Neural cell (in vitro differentiated cells): ENCODE data around the gene IGLON5.

Source experiments
- EP300 ChIP-seq: fragments of 450-650 bp; conservative IDR thresholded peaks from 2 replicates; pipeline ENCODE4 v1.6.1; 2014; ENCODE audit warnings: antibody characterized with exemption, mild to moderate bottlenecking, moderate library complexity; ENCODE audit not compliant: poor library complexity, severe bottlenecking
- EZH2 ChIP-seq: fragments of 200-600, 300-800 bp; shearing (Covaris generic), sonication (generic); IDR thresholded peaks from 2 replicates; pipeline ENCODE4 v1.6.1; 2014; ENCODE audit warnings: antibody characterized with exemption, low read length, borderline replicate concordance, mild to moderate bottlenecking; ENCODE audit not compliant: insufficient read depth, poor library complexity, severe bottlenecking
- MXI1 ChIP-seq: fragments of 450-650 bp; conservative IDR thresholded peaks from 2 replicates; pipeline ENCODE4 v1.6.1; 2014; ENCODE audit warnings: antibody characterized with exemption, mild to moderate bottlenecking; ENCODE audit not compliant: poor library complexity, severe bottlenecking
- POLR2AphosphoS5 ChIP-seq: IDR thresholded peaks from 2 replicates; pipeline ENCODE4 v1.6.1; 2012
- RAD21 ChIP-seq: fragments of 450-650 bp; conservative IDR thresholded peaks from 2 replicates; pipeline ENCODE4 v1.6.1; 2014; ENCODE audit warnings: antibody characterized with exemption, mild to moderate bottlenecking, moderate library complexity
- REST ChIP-seq: IDR thresholded peaks from 2 replicates; pipeline ENCODE4 v1.6.1; 2012; ENCODE audit warnings: borderline replicate concordance
- SMC3 ChIP-seq: fragments of 450-650 bp; conservative IDR thresholded peaks from 2 replicates; pipeline ENCODE4 v1.6.1; 2014; ENCODE audit warnings: antibody characterized with exemption, mild to moderate bottlenecking, moderate library complexity; ENCODE audit not compliant: poor library complexity
- TAF1 ChIP-seq: IDR thresholded peaks from 2 replicates; pipeline ENCODE4 v1.6.1; 2012; ENCODE audit warnings: low read depth
- TF ChIP-seq, protein P1 (sequence below): fragments of 450-650 bp; IDR thresholded peaks from 2 replicates; pipeline ENCODE4 v1.5.1; 2014; ENCODE audit warnings: antibody characterized with exemption, mild to moderate bottlenecking, moderate library complexity; ENCODE audit not compliant: poor library complexity, severe bottlenecking

DNA sequence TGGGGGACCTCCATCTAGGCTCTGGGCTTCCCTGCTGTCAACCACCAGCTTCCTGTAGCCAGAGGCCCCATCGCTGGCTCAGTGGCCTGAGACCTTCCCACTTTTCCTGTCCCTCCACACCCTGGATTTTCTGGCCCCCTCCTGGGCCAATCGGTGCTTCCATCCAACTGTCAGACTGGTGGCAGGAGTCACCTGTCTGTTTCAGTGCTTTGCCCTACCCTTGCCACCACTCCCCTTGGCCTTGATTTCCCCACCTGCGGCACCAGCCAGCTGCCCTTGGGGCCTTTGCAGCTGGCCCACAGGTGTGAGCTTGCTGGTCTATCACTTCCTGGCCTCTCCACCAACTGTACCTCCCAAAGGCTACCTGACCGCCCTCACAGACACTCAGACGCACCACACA is 18.0 kb downstream of the IGLON5 start:
- TF ChIP-seq TAF1, result no peak
- TF ChIP-seq, protein P1, sequence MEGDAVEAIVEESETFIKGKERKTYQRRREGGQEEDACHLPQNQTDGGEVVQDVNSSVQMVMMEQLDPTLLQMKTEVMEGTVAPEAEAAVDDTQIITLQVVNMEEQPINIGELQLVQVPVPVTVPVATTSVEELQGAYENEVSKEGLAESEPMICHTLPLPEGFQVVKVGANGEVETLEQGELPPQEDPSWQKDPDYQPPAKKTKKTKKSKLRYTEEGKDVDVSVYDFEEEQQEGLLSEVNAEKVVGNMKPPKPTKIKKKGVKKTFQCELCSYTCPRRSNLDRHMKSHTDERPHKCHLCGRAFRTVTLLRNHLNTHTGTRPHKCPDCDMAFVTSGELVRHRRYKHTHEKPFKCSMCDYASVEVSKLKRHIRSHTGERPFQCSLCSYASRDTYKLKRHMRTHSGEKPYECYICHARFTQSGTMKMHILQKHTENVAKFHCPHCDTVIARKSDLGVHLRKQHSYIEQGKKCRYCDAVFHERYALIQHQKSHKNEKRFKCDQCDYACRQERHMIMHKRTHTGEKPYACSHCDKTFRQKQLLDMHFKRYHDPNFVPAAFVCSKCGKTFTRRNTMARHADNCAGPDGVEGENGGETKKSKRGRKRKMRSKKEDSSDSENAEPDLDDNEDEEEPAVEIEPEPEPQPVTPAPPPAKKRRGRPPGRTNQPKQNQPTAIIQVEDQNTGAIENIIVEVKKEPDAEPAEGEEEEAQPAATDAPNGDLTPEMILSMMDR, result no peak
- TF ChIP-seq EP300, result no peak
- no peak for TF ChIP-seq POLR2AphosphoS5
- no peak for TF ChIP-seq EZH2
- TF ChIP-seq REST, result no peak
- no peak for TF ChIP-seq MXI1
- no peak for TF ChIP-seq RAD21
- TF ChIP-seq SMC3, result no peak
